ENCODE measurements around the gene GARS1.

GARS1 gene

DNA sequence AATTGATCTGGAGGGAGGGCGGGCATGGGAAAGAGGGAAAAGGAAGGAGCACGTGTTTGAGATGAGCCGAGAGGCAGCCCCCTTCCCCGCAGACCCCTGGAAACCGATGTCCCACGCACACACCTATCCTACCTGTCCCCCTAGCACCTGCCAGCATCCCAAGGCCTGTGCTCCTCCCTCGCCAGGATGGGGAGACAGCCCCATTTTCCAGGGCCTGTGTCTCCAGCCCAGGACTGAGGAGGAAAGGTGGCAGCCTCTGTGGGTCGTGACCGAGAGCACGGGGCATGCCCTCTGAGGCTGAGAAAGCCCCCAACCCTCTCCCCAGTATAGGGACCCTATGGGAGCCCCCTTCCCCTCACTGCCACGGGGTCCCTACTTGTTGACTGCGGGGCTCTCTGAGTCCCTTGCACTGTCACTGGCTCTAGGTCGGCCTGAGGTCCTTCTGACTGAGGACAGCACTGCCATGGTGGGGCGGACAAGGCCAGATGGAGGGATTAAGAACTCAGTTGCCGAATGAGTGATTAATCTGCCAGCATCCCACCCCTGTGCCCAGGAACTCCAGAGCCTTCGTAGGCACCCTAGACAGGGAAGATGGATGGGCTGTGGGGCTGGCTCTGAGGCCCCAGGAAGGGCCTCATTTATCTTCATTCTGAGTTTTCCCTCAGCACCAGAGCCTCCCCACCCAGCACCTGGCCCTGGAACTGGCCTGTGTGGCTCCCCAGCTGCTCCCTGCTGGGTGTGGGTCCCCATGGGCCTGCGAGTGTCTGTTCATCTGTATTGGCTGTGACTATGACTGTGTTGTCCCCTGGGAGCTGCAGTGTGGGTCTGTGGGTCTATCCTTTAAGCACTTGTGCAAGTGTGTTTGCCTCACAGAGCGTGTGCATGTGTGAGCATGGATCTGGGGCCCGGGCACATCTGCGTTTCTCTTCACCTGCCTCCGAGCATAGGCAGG is 61.6 kb downstream of the GARS1 start:
- no peak for DNase-seq

DNA sequence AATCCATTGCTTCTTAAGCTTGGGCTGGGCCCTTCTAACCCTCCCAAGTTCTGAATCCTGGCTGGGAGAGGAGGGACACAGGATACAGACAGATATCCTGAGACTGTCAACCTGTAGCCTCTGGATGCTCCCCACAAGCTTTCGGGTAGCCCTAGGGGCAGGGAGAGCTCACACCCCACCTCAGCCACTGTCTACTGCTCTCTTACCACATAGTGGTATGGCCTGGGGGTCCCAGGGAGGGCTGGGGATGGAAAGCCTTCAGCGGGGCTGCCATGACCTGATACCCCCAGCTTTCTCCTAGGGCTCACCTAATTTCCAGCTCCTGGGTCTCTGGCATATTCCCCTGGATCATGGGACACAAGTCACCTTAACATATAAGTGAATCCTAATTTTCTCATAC is 62.5 kb downstream of the GARS1 start:
- DNase-seq, result no peak

- no peak for DNase-seq
Measured at GRCh38 chr7:30658479-30659074, 63.9 kb downstream of the GARS1 start.

GRCh38 chr7:30659312-30659711 is 64.6 kb downstream of the GARS1 start:
- no peak for DNase-seq

- DNase-seq, result no peak
Measured at GRCh38 chr7:30660331-30661255, 65.9 kb downstream of the GARS1 start.

DNA sequence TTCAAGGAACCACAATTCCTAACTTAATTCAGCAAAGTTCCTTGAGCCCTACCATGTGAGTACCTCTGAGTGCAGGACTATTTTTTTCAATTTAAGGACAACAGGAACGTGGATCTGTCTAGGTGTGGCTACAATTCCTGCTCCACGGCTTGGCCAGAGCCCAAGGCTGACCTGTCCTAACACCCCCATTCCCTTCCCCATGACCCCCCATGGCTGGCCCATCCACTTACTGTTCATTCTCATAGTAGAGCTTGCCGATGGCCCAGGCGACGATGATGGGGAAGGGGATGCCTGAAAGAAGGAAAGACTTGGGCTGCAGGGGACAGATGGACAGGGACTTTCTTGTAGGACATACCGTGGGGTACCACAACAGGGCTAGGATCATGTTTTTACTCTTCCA is 67.2 kb downstream of the GARS1 start:
- DNase-seq, result no peak

- no peak for DNase-seq
Measured at GRCh38 chr7:30662431-30662939, 67.8 kb downstream of the GARS1 start.

- DNase-seq, result no peak
Measured at GRCh38 chr7:30663414-30663813, 68.7 kb downstream of the GARS1 start.

GRCh38 chr7:30664184-30664885 is 69.7 kb downstream of the GARS1 start:
- no peak for DNase-seq

GRCh38 chr7:30665043-30665442 is 70.4 kb downstream of the GARS1 start:
- DNase-seq, result no peak

DNA sequence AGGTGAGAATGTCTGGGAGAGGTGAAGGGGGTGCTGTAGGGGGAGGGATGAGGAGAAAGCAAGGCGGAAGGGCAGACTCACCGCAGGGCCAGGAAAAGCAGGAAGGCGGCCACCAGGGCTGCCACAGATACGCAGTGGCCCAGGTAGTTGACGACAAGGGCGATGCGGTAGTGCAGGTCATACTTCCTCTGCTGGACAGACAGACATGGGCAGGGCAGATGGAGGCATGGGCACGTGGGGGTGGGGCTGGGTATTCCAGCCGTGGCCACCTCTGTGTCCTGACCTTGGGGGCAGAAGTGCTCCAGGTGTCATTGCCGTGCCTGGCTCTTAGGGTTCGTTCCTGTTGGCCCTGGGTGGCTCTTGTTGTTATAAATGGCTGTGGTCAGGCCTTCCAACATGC is 70.8 kb downstream of the GARS1 start:
- no peak for DNase-seq

GRCh38 chr7:30667172-30667571 is 72.5 kb downstream of the GARS1 start:
- no peak for DNase-seq

DNA sequence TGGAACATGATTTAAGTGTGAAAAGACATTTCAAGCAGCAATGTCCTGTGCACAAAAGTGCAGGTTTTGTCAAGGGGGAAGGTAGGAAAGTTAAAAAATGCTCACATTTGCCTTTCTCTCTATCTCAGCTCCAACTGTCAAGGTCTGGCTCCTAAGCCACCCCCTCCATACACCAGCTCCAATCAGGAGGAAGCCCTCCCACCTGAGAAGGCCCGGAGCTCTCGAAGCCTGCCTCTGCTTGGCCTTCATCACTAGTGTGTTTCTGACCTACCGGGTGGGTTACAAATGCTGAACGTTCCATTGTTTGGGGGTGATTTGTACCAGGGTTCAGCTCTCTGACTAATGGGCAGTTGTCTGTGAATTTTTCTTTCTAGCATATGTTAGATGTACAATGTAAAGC is 73.4 kb downstream of the GARS1 start:
- no peak for DNase-seq

- peak; percentile 9 for DNase-seq
Measured at GRCh38 chr7:30671793-30672465, 77.3 kb downstream of the GARS1 start.

DNA sequence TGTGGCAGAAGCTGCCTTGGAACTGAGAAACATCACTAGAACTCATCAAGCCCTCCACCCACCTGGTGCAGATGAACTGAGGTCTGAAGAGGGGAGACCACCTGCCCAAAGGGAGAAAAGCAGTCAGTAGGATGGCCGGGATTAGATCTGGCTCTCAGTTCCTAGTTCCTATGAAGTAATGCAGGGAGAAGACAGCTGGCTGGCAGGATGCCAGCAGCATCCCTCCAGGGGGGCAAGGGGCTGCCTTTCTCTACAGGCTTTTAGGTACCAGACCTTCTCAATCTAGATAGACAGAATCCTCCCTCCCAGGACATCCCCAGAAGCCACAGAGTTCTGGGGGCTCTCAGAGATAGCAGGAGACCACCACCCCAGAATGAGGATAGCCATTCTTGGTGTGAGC is 79.7 kb downstream of the GARS1 start:
- DNase-seq, result no peak

GRCh38 chr7:30674876-30675275 is 80.2 kb downstream of the GARS1 start:
- DNase-seq, result no peak

DNA sequence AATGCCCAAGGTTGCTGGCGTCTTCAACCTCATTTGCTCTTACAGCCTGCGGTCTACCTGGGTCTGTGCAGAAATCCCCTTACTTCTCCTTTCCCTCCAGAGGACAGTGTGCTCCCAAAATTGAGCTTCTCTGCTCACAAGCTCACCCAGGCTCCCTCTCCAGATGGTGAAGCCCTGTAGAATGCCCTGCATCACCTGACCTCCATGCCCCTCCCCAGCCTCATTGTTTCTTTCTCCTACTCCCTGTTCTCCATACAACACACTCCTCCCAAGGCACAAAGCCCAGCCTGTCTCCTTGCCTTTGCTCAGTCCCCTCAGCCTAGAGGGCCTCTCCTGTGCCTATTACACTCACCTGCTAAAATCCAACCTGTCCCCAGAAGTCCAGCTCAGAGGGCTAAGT is 84.1 kb downstream of the GARS1 start:
- DNase-seq, result no peak

DNA sequence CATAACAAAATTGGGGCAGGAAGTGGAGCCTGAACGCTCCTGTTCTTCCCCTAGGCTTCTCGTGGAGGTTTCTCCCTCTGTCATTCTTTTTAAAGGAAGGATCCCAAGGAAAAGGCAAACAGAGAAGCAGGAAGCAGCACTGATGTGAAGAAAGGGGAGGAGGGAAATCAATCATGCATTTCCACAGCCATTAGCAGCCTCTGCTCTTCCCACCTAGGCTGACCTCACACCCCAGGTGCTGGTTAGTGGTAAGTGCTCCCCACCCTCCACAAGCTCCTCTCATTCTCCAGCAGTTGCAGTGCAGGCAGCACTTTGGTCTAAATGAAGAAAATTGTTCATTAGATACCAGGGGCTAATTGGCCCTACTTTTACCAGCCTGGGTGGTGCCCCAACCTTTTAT is 85.0 kb downstream of the GARS1 start:
- DNase-seq, result no peak

- no peak for DNase-seq
Measured at GRCh38 chr7:30681331-30681797, 86.7 kb downstream of the GARS1 start.

- peak; percentile 6 for DNase-seq
Measured at GRCh38 chr7:30681815-30682211, 87.1 kb downstream of the GARS1 start.

- peak; percentile 36 for DNase-seq
Measured at GRCh38 chr7:30682212-30683083, 87.8 kb downstream of the GARS1 start, which contains the start of gene CRHR2. TSS of gene CRHR2 (minus strand) at chr7:30682456. CDS start at chr7:30682280, 176 bp downstream.
